OCI-LY7 (cell line): ENCODE measurements around the gene BBS9.

Source experiments
- CTCF ChIP-seq: fragments of 200-600 bp; sonication (generic); conservative IDR thresholded peaks from 2 replicates; pipeline ENCODE4 v1.5.1; 2014; ENCODE audit warnings: mild to moderate bottlenecking, antibody characterized with exemption, low read length, moderate library complexity, mixed read lengths
- EZH2phosphoT487 ChIP-seq: fragments of 200-600 bp; sonication (generic); IDR thresholded peaks from 2 replicates; pipeline ENCODE4 v1.6.1; 2018; ENCODE audit warnings: low read depth, borderline replicate concordance, mild to moderate bottlenecking, mixed run types, antibody characterized with exemption, low read length, moderate library complexity, mixed read lengths

- TF ChIP-seq CTCF (no peak), EZH2phosphoT487 (no peak)
Observed at GRCh38 chr7:33273356-33273755, 144.0 kb downstream of the BBS9 start.
